Measurements from ENCODE around the gene MRAS. TPM values are rescaled to one million over a fixed set of nuclear protein-coding genes. Genes with fewer than 3 reads are reported as not detected.
A peak's percentile ranks its signal among the peaks of the same experiment; 100 is the strongest.

MRAS gene
- total RNA-seq = 26.2 TPM

- DNase-seq (ENCODE audit: low spot score) = peak; percentile 73
Measured at GRCh38 chr3:138347960-138348753, at the start of gene MRAS. Gene MRAS, plus strand, starts transcription at chr3:138348579. Its CDS starts 24,305 bp downstream, at chr3:138372884.

GRCh38 chr3:138300647-138301046, 47.7 kb upstream of the MRAS start:
- DNase-seq (ENCODE audit: low spot score) = no peak

GRCh38 chr3:138303474-138303873, 44.9 kb upstream of the MRAS start:
- DNase-seq (ENCODE audit: low spot score) = no peak

GRCh38 chr3:138307899-138308298, 40.5 kb upstream of the MRAS start:
- no peak for DNase-seq (ENCODE audit: low spot score)

- DNase-seq (ENCODE audit: low spot score) = no peak
Measured at GRCh38 chr3:138308783-138309182, 39.6 kb upstream of the MRAS start.

- no peak for DNase-seq (ENCODE audit: low spot score)
Measured at GRCh38 chr3:138310494-138310893, 37.9 kb upstream of the MRAS start.

GRCh38 chr3:138314751-138315150, 33.6 kb upstream of the MRAS start:
- DNase-seq (ENCODE audit: low spot score) = no peak

- no peak for DNase-seq (ENCODE audit: low spot score)
Measured at GRCh38 chr3:138317687-138318086, 30.7 kb upstream of the MRAS start.

GRCh38 chr3:138323971-138324370, 24.4 kb upstream of the MRAS start:
- no peak for DNase-seq (ENCODE audit: low spot score)

- no peak for DNase-seq (ENCODE audit: low spot score)
Measured at GRCh38 chr3:138325990-138326389, 22.4 kb upstream of the MRAS start.

- no peak for DNase-seq (ENCODE audit: low spot score)
Measured at GRCh38 chr3:138326866-138327595, 21.3 kb upstream of the MRAS start.

GRCh38 chr3:138327831-138328230, 20.5 kb upstream of the MRAS start:
- DNase-seq (ENCODE audit: low spot score) = no peak

- DNase-seq (ENCODE audit: low spot score) = no peak
Measured at GRCh38 chr3:138328341-138328740, 20.0 kb upstream of the MRAS start.

- peak; percentile 89 for DNase-seq (ENCODE audit: low spot score)
Measured at GRCh38 chr3:138329127-138329983, 19.0 kb upstream of the MRAS start, which contains the start of gene NME9. Gene NME9, minus strand, starts transcription at chr3:138329851. Its CDS starts 516 bp downstream, at chr3:138329335.

GRCh38 chr3:138329984-138330293, 18.4 kb upstream of the MRAS start:
- DNase-seq (ENCODE audit: low spot score) = no peak

- DNase-seq (ENCODE audit: low spot score) = no peak
Measured at GRCh38 chr3:138331143-138331894, 17.1 kb upstream of the MRAS start.

GRCh38 chr3:138332472-138333073, 15.8 kb upstream of the MRAS start:
- DNase-seq (ENCODE audit: low spot score) = no peak

- no peak for DNase-seq (ENCODE audit: low spot score)
Measured at GRCh38 chr3:138334608-138335007, 13.8 kb upstream of the MRAS start.

GRCh38 chr3:138336454-138336999, 11.9 kb upstream of the MRAS start:
- no peak for DNase-seq (ENCODE audit: low spot score)

- no peak for DNase-seq (ENCODE audit: low spot score)
Measured at GRCh38 chr3:138338244-138338643, 10.1 kb upstream of the MRAS start.

GRCh38 chr3:138338811-138339210, 9.6 kb upstream of the MRAS start:
- DNase-seq (ENCODE audit: low spot score) = no peak
